Esophagus squamous epithelium (tissue), 5 donors: ENCODE results near the gene MYO1F. TPM values are rescaled to one million over a fixed set of nuclear protein-coding genes. Genes with fewer than 3 reads are reported as not detected.

Experiments used
- DNase-seq: peaks from one replicate; lab custom pipeline; 2025; lab: John Stamatoyannopoulos, UW
- H3K27ac ChIP-seq, 4 donors: fragments of 200-600 bp; sonication (generic); one replicate each; pipeline ENCODE4 v1.5.1; 2016 to 2019; ENCODE audit warnings: mild to moderate bottlenecking in 1 of 4
- H3K27me3 ChIP-seq, 4 donors: fragments of 200-600 bp; sonication (generic); 1 replicate in 3 of 4; 2 replicates in 1 of 4; pipeline versions ENCODE4 v1.5.1 to v1.6.0; 2017 to 2021; ENCODE audit warnings: antibody characterized with exemption in 1 of 4
- H3K36me3 ChIP-seq, 3 donors: fragments of 200-600 bp; sonication (generic); one replicate each; pipeline ENCODE4 v1.5.1; 2016 to 2019
- H3K4me1 ChIP-seq, 3 donors: fragments of 200-600 bp; sonication (generic); one replicate each; pipeline ENCODE4 v1.5.1; 2017 to 2019
- H3K4me3 ChIP-seq, 4 donors: fragments of 200-600 bp; sonication (generic); 1 replicate in 3 of 4; 2 replicates in 1 of 4; pipeline ENCODE4 v1.5.1; 2016 to 2019; ENCODE audit warnings: mild to moderate bottlenecking in 2 of 4, moderate library complexity in 1 of 4
- H3K9me3 ChIP-seq, 3 donors: fragments of 200-600 bp; sonication (generic); one replicate each; pipeline ENCODE4 v1.5.1; 2016 to 2019
- POLR2A ChIP-seq, 4 donors: fragments of 450-650 bp; IDR thresholded peaks; one replicate each; pipeline ENCODE4 v1.6.1; 2017; ENCODE audit warnings: antibody characterized with exemption in 4 of 4, mild to moderate bottlenecking in 4 of 4, moderate library complexity in 3 of 4
- WGBS, 2 donors: methylation state at CpG; one replicate each; pipeline ENCODE4 v1.1.5; 2018; 5-methylcytosine and 5-hydroxymethylcytosine counted together
- intact Hi-C: fragments of 100-400 bp; cut with DNase I; formaldehyde crosslinking; loops from one replicate; pipeline ENCODE4 v1.15.0; 2022
- total RNA-seq, 4 donors: library from RNA; depleted of rRNA; stranded (reverse); fragments of >200 nt; gene quantifications; one replicate each; pipeline ENCODE4 v1.1.0, GENCODE V29; 2016
- TF ChIP-seq, protein P1 (sequence below), 6 experiments: fragments of 450-650 bp in 4 of 6; fragments of 200-600 bp in 2 of 6; sonication (generic) in 2 of 6; IDR thresholded peaks; one replicate each; pipeline ENCODE4 v1.5.1; 2016 to 2019; ENCODE audit warnings: antibody characterized with exemption in 6 of 6, mild to moderate bottlenecking in 4 of 6, moderate library complexity in 4 of 6
- donor health status: DM: yes; HTN: yes; CAD: no.

MYO1F gene
- total RNA-seq, 4 donors from 2014 or later = 1.6 to 14.3 (median 8.5) TPM

DNA sequence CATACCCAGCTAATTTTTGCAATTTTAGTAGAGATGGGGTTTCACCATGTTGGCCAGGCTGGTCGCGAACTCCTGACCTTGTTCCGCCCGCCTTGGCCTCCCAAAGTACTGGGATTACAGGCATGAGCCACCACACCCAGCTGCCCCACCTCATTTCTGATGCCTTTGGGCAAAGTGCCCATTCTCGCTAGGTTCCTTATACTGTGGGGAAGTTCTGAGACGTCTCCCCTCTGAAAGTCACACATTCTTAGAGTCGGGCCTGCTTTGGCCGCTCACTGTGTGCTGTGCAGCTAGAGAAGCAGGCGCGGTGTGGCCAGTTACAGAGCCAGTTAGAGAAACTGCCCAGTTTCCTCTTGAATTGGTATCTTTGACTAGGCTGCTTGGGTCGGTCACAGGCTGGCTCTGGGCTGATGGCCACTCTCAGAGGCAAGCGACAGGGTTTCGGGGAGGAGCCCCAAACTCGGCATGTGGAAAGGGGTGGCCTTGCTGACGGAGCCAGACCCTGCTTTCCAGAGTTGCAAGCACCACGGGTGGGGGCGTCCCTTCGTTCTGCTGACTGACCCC lies 92.8 kb downstream of the MYO1F start:
- H3K27ac ChIP-seq = peak overlapping the region; percentile 52 to 72 (median 60)
- H3K36me3 ChIP-seq = peaks cover 18 to 90% (median 44%) of the 10 kb centered on the region in 3 donors

GRCh38 chr19:8483165-8483564 lies 94.1 kb downstream of the MYO1F start:
- Histone ChIP-seq H3K27me3 (no peaks in the 10 kb centered on the region), H3K4me3 (no peak overlapping the region), H3K9me3 (no peaks in the 10 kb centered on the region), H3K27ac (peak overlapping the region in 2 of 4 donors; percentile 72 to 81), H3K36me3 (peaks cover 18 to 90% (median 44%) of the 10 kb centered on the region in 3 donors), H3K4me1 (peaks cover 18 to 96% (median 50%) of the 10 kb centered on the region in 3 donors)
- 78 to 88% methylated on average over 7 to 8 of the region's 8 CpGs for WGBS, 2 donors
- no peak for DNase-seq
- intact Hi-C loops = no loop called here
- TF ChIP-seq POLR2A (IDR thresholded peaks at IDR 0.05) = no peak
- TF ChIP-seq, protein P1, sequence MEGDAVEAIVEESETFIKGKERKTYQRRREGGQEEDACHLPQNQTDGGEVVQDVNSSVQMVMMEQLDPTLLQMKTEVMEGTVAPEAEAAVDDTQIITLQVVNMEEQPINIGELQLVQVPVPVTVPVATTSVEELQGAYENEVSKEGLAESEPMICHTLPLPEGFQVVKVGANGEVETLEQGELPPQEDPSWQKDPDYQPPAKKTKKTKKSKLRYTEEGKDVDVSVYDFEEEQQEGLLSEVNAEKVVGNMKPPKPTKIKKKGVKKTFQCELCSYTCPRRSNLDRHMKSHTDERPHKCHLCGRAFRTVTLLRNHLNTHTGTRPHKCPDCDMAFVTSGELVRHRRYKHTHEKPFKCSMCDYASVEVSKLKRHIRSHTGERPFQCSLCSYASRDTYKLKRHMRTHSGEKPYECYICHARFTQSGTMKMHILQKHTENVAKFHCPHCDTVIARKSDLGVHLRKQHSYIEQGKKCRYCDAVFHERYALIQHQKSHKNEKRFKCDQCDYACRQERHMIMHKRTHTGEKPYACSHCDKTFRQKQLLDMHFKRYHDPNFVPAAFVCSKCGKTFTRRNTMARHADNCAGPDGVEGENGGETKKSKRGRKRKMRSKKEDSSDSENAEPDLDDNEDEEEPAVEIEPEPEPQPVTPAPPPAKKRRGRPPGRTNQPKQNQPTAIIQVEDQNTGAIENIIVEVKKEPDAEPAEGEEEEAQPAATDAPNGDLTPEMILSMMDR (IDR thresholded peaks at IDR 0.05) = no peak

More for the DNA sequence above, 92.8 kb downstream of the MYO1F start:
- intact Hi-C loops = no loop called here
- Histone ChIP-seq H3K4me3 (no peak overlapping the region), H3K27me3 (no peaks in the 10 kb centered on the region), H3K9me3 (no peaks in the 10 kb centered on the region), H3K4me1 (peaks cover 21 to 98% (median 54%) of the 10 kb centered on the region in 3 donors)
- DNase-seq = no peak
- 62 to 82% methylated on average over 9 to 14 of the region's 18 CpGs for WGBS, 2 donors
- TF ChIP-seq POLR2A (IDR thresholded peaks at IDR 0.05) = no peak
- TF ChIP-seq, protein P1 (IDR thresholded peaks at IDR 0.05) = no peak

DNA sequence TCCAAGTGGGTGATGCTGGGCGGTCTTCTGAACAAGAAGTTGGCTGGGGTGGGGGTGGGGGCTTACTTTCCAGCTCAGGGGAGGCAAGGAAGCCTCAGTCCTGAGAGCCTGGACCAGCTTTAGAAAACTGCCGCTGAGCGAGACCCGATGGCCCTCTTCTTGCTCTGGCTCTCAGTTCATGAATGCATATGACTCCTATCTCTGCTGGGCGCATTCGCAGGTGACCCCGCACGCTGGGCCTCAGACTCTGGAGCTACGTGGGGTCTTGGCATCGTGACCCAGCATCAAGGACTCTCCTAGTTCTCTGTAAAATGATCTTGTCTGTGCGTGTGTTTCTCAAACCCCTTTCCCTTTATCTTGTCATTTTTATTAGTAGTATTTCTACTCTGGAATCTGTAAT lies 94.5 kb downstream of the MYO1F start:
- WGBS, 2 donors = 78 to 84% methylated on average over 10 of the region's 11 CpGs
- no peak for DNase-seq
- Histone ChIP-seq H3K4me1 (peaks cover 14 to 96% (median 51%) of the 10 kb centered on the region in 3 donors), H3K27me3 (no peaks in the 10 kb centered on the region), H3K9me3 (no peaks in the 10 kb centered on the region), H3K36me3 (peaks cover 18 to 90% (median 41%) of the 10 kb centered on the region in 3 donors), H3K4me3 (no peak overlapping the region), H3K27ac (peak overlapping the region in 3 of 4 donors; percentile 24 to 81 (median 72))
- intact Hi-C loops = no loop called here
- TF ChIP-seq, protein P1 (IDR thresholded peaks at IDR 0.05) = no peak
- TF ChIP-seq POLR2A (IDR thresholded peaks at IDR 0.05) = no peak

DNA sequence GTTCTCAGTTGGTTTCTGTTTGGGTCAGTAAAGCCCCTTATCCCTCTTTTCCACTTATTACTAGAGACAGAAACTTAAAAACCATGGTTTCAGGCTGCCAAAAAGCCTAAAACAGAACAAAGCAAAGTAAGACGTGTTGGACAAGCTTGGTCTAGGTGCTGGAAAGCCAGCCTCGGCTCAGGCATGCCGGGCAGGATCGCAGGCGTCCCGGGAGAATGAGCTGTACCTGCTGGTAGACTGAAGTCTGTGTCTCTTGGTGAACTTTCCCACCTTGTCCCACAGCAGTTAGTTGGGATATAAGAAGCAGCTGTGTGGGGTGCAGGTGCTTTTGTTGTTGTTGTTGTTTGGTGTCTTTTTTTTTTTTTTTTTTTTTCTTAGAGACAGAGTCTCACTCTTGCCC lies 95.6 kb downstream of the MYO1F start:
- TF ChIP-seq, protein P1 (IDR thresholded peaks at IDR 0.05) = no peak
- no peak for TF ChIP-seq POLR2A (IDR thresholded peaks at IDR 0.05)
- Histone ChIP-seq H3K36me3 (peaks cover 17 to 90% (median 32%) of the 10 kb centered on the region in 3 donors), H3K4me1 (peaks cover 10 to 88% (median 46%) of the 10 kb centered on the region in 3 donors), H3K27me3 (no peaks in the 10 kb centered on the region), H3K4me3 (no peak overlapping the region), H3K9me3 (no peaks in the 10 kb centered on the region), H3K27ac (peak overlapping the region; percentile 61 to 81 (median 72))
- 28 to 40% methylated on average over 6 of the region's 6 CpGs for WGBS, 2 donors
- intact Hi-C loops = no loop called here
- DNase-seq = no peak

DNA sequence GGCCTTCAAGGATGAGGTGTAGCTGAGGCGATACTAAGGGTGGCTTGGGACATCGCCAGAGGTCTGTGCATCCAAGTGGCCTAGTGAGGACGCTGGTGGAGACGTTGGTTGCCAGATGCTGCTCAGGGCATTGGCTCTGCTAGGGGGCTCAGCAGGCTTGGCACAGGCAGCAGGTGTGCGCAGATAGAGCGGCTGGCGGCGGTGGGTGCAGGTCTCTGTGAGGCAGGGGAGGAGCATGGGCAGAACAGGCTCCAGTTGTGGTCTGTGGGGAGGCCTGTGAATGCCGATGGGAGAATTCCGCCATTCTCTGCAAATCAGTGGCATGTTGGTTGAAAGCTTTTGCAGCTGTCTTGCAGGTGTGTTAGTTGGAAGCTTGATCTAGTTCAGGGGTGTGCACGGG lies 96.0 kb downstream of the MYO1F start:
- 44 to 49% methylated on average over 7 to 11 of the region's 11 CpGs for WGBS, 2 donors
- no peak for TF ChIP-seq POLR2A (IDR thresholded peaks at IDR 0.05)
- TF ChIP-seq, protein P1 (IDR thresholded peaks at IDR 0.05) = no peak
- peaks cover 9 to 84% (median 44%) of the 10 kb centered on the region in 3 donors for H3K4me1 ChIP-seq
- no peaks in the 10 kb centered on the region for H3K27me3 ChIP-seq
- H3K27ac ChIP-seq = peak overlapping the region; percentile 61 to 81 (median 72)
- DNase-seq = no peak
- H3K36me3 ChIP-seq = peaks cover 16 to 90% (median 32%) of the 10 kb centered on the region in 3 donors
- intact Hi-C loops = no loop called here
- H3K9me3 ChIP-seq = no peaks in the 10 kb centered on the region
- peak overlapping the region in 1 of 4 donors; percentile 6 for H3K4me3 ChIP-seq
